ENCODE measurements around the gene KLHL25.

Gene KLHL25

DNA sequence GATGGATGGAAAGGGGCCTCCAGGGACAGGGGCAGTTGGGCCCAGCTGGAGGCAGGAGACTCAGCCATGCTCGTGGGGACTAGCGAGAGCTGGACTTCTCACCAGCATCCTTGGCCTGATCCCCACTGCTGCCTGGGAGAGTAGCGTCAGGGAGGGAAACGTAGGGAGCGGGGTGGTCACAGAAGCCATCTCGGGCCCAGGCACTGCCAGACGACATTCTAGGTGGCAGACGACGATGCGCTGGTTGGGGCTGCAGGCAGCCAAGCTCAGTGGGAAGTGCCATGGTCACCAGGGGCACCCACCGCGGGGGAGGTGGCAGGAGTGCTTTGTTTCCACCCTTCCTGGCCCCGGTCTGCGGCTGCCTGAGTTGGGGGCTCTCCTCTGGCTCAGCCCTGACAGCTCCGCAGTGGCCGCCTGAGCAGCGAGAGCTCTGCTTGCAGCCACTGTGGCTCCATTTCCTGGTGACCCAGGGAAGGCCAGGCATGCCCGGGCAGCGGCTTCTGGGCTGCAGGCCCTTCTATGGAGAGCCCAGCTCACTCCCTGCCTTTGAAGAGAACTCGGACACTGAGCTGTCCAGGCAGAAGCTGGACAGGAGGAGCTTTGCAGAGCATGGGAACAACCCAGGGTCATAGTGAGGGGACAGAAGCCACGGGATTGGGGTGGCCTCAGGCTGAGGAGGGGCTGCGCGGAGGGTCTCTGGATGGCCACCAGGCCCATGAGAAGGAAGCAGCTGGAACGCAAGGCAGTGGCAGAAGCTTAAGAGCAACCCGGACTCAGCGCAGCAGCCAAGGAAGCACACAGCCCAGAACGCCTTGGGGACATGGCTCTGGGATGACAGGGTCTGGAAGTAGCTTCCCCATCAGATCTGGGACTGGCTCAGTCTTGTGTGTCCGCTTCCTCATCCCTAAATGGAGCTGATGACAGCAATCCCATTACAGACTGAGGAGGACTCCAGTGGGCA is 30.8 kb downstream of the KLHL25 start:
- CTCF ChIA-PET: interaction anchor here (1.8 kb wide), 1 partner anchor 34 kb away, joined by 4 read pairs; no protein-coding TSS in a partner anchor
- TF ChIP-seq NFRKB (IDR thresholded peaks at IDR 0.05) (no peak), FOXK2 (IDR thresholded peaks at IDR 0.05) (no peak), L3MBTL2 (conservative IDR thresholded peaks at IDR 0.05) (no peak), SUZ12 (IDR thresholded peaks at IDR 0.05) (no peak), ELF4 (IDR thresholded peaks at IDR 0.05) (no peak), ARNT (IDR thresholded peaks at IDR 0.05) (no peak), FOXM1 (IDR thresholded peaks at IDR 0.05; ENCODE audit: borderline replicate concordance) (no peak), CTBP1 (IDR thresholded peaks at IDR 0.05; ENCODE audit: borderline replicate concordance) (no peak), BHLHE40 (IDR thresholded peaks at IDR 0.05; ENCODE audit: borderline replicate concordance) (no peak), PKNOX1 (IDR thresholded peaks at IDR 0.05) (no peak), FOXA1 (IDR thresholded peaks at IDR 0.05) (no peak), ZNF384 (IDR thresholded peaks at IDR 0.05) (no peak), SP1 (IDR thresholded peaks at IDR 0.05) (no peak), LEF1 (IDR thresholded peaks at IDR 0.05; ENCODE audit: borderline replicate concordance) (no peak), TARDBP (IDR thresholded peaks at IDR 0.05) (no peak), HDGF (IDR thresholded peaks at IDR 0.05; ENCODE audit: borderline replicate concordance) (no peak)
- no peak for DNase-seq (ENCODE audit: extremely low spot score)
- POLR2A ChIA-PET: no interaction called here

DNA sequence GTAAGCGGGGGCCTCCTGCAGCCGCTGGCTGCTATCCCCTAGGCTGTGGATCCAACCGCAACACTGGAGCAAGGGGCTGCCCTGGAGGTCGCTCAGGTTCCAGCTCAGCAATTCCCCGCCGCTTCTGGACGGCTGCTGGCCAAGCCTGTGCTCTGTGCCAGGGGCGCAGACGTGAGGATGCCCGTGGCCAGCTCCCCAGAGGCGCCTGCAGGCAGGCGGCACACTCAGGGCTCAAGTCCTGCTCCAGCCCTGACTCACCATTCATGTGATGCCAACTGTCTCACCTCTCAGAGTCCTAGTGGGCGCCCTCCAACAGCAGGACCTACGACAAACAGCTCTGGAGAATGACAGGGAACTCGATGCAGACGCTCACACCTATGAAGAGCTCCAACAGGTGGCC is 31.6 kb downstream of the KLHL25 start:
- ChIA-PET POLR2A (no interaction called here), CTCF (interaction anchor here (1.8 kb wide), 1 partner anchor 33 kb away, joined by 4 read pairs; no protein-coding TSS in a partner anchor)
- TF ChIP-seq L3MBTL2 (conservative IDR thresholded peaks at IDR 0.05): no peak
- TF ChIP-seq FOXA1 (IDR thresholded peaks at IDR 0.05): no peak
- TF ChIP-seq FOXM1 (IDR thresholded peaks at IDR 0.05; ENCODE audit: borderline replicate concordance): no peak
- TF ChIP-seq FOXK2 (IDR thresholded peaks at IDR 0.05): no peak
- no peak for TF ChIP-seq ARNT (IDR thresholded peaks at IDR 0.05)
- TF ChIP-seq CTBP1 (IDR thresholded peaks at IDR 0.05; ENCODE audit: borderline replicate concordance): no peak
- no peak for TF ChIP-seq TARDBP (IDR thresholded peaks at IDR 0.05)
- TF ChIP-seq LEF1 (IDR thresholded peaks at IDR 0.05; ENCODE audit: borderline replicate concordance): no peak
- no peak for DNase-seq (ENCODE audit: extremely low spot score)

DNA sequence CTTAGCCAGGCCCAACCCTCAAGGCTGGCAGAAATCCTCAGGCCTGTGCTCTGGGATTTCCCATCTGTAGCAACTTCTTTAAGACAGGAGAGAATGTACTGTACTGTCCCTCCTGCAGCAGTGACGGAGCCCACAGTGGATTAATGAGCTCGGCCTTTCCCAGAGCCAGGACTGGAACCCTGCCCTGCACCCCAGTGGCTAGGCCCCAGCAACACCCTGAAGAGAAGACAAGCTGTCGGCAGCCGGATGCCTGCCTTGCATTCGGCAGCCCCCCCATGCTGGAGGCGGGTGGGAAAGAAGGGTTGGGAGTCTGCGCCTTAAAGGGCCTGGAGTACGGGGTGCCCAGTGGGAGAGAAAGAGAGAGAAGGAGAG is 32.0 kb downstream of the KLHL25 start:
- ChIA-PET CTCF (no interaction called here), POLR2A (no interaction called here)
- no peak for TF ChIP-seq ARNT (IDR thresholded peaks at IDR 0.05)
- TF ChIP-seq HDGF (IDR thresholded peaks at IDR 0.05; ENCODE audit: borderline replicate concordance): no peak
- TF ChIP-seq PKNOX1 (IDR thresholded peaks at IDR 0.05): no peak
- TF ChIP-seq ZNF384 (IDR thresholded peaks at IDR 0.05): no peak
- no peak for TF ChIP-seq BHLHE40 (IDR thresholded peaks at IDR 0.05; ENCODE audit: borderline replicate concordance)
- no peak for TF ChIP-seq ELF4 (IDR thresholded peaks at IDR 0.05)
- TF ChIP-seq SP1 (IDR thresholded peaks at IDR 0.05): no peak
- TF ChIP-seq NFRKB (IDR thresholded peaks at IDR 0.05): no peak
- TF ChIP-seq FOXA1 (IDR thresholded peaks at IDR 0.05): no peak
- TF ChIP-seq LEF1 (IDR thresholded peaks at IDR 0.05; ENCODE audit: borderline replicate concordance): no peak
- TF ChIP-seq SUZ12 (IDR thresholded peaks at IDR 0.05): no peak
- TF ChIP-seq FOXM1 (IDR thresholded peaks at IDR 0.05; ENCODE audit: borderline replicate concordance): no peak
- no peak for TF ChIP-seq TARDBP (IDR thresholded peaks at IDR 0.05)
- no peak for TF ChIP-seq FOXK2 (IDR thresholded peaks at IDR 0.05)
- no peak for TF ChIP-seq CTBP1 (IDR thresholded peaks at IDR 0.05; ENCODE audit: borderline replicate concordance)
- no peak for TF ChIP-seq L3MBTL2 (conservative IDR thresholded peaks at IDR 0.05)
- DNase-seq (ENCODE audit: extremely low spot score): no peak

DNA sequence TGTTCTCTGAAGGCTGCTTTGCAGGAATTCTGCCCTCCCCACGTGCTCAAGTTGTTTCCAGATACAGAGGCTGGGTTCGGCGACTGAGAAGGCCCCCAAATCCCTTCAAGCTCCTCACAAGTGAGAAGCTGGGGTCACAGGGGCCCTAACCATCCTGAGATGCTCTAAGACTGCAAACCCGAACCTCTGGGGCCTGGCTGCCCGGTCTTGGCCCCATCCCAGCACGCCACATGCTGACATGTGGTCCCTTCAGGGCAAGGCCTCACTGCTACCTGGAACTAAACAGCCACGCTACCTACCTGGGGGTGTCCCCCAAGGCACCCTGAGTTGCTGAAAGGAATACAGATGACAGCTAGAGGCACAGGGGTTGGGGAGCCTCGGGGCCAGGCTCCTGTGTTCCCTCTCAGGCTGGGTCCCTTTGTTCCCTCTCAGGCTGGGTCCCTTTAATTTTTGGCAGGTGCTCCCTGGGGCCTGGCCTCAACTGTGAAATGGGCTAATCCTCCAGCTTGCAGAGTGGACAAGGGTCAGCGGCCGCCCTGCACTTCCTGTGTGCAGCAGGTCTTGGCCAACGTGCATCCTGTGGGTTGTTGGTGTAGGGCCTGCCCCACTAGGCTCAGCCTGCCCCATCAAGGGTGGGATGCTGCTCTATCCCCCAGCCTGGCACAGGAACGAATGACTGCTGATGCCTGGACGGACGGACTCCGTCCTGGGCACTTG is 32.5 kb downstream of the KLHL25 start:
- ChIA-PET CTCF (no interaction called here), POLR2A (no interaction called here)
- TF ChIP-seq FOXM1 (IDR thresholded peaks at IDR 0.05; ENCODE audit: borderline replicate concordance) (no peak), SUZ12 (IDR thresholded peaks at IDR 0.05) (no peak), FOXA1 (IDR thresholded peaks at IDR 0.05) (no peak), ZNF384 (IDR thresholded peaks at IDR 0.05) (no peak), CTBP1 (IDR thresholded peaks at IDR 0.05; ENCODE audit: borderline replicate concordance) (no peak), ARNT (IDR thresholded peaks at IDR 0.05) (no peak), LEF1 (IDR thresholded peaks at IDR 0.05; ENCODE audit: borderline replicate concordance) (no peak), BHLHE40 (IDR thresholded peaks at IDR 0.05; ENCODE audit: borderline replicate concordance) (no peak), SP1 (IDR thresholded peaks at IDR 0.05) (no peak), HDGF (IDR thresholded peaks at IDR 0.05; ENCODE audit: borderline replicate concordance) (no peak), ELF4 (IDR thresholded peaks at IDR 0.05) (no peak), PKNOX1 (IDR thresholded peaks at IDR 0.05) (no peak)
- no peak for DNase-seq (ENCODE audit: extremely low spot score)

DNA sequence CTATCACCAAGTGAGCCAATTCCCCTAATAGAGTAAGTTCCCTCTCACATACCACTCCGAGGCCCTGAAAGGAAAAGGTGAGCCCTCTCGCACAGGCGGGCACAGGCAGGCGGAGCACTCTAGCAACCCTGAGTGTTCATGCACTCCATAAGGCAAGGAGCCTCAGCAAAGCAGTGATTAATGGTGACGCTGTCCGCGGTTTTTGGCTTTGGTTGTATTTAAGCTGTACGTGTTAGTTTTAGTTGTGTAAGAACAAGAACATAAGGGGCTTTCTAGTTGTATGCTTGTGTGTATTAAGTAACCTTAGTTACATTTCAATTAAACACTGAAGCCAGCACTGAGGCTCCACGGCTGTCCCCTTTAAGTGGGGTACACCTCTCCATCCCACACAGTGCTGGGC is 33.1 kb downstream of the KLHL25 start:
- DNase-seq (ENCODE audit: extremely low spot score): no peak
- CTCF ChIA-PET: no interaction called here
- TF ChIP-seq FOXK2 (IDR thresholded peaks at IDR 0.05) (no peak), PKNOX1 (IDR thresholded peaks at IDR 0.05) (no peak), HDGF (IDR thresholded peaks at IDR 0.05; ENCODE audit: borderline replicate concordance) (no peak), L3MBTL2 (conservative IDR thresholded peaks at IDR 0.05) (no peak), FOXM1 (IDR thresholded peaks at IDR 0.05; ENCODE audit: borderline replicate concordance) (no peak), CTBP1 (IDR thresholded peaks at IDR 0.05; ENCODE audit: borderline replicate concordance) (no peak), FOXA1 (IDR thresholded peaks at IDR 0.05) (no peak), ARNT (IDR thresholded peaks at IDR 0.05) (no peak), TARDBP (IDR thresholded peaks at IDR 0.05) (no peak), ZNF384 (IDR thresholded peaks at IDR 0.05) (no peak), NFRKB (IDR thresholded peaks at IDR 0.05) (no peak), SUZ12 (IDR thresholded peaks at IDR 0.05) (no peak), BHLHE40 (IDR thresholded peaks at IDR 0.05; ENCODE audit: borderline replicate concordance) (no peak), LEF1 (IDR thresholded peaks at IDR 0.05; ENCODE audit: borderline replicate concordance) (no peak)
- POLR2A ChIA-PET: no interaction called here

Data from HEK293T (cell line).